Effector memory CD4-positive, alpha-beta T cell (primary cell): ENCODE results near the gene TMEM132D.

ENCODE experiments used
- DNase-seq, 3 donors: peaks; one replicate each; pipeline ENCODE4 v3.0.0-alpha.2; 2020
- H3K27ac ChIP-seq: 2 replicates; pipeline ENCODE4 v1.7.0; 2013; ENCODE audit warnings: mild to moderate bottlenecking, low read length, moderate library complexity; ENCODE audit not compliant: insufficient read depth, poor library complexity, severe bottlenecking
- H3K27me3 ChIP-seq: replicated peaks from 2 replicates; pipeline ENCODE4 v1.7.0; 2013; ENCODE audit warnings: mild to moderate bottlenecking, low read length; ENCODE audit not compliant: insufficient read depth, control insufficient read depth, poor library complexity, severe bottlenecking
- H3K36me3 ChIP-seq: 2 replicates; pipeline ENCODE4 v1.7.0; 2013; ENCODE audit warnings: mild to moderate bottlenecking, low read length, moderate library complexity; ENCODE audit not compliant: control insufficient read depth, insufficient read depth
- H3K4me1 ChIP-seq: 2 replicates; pipeline ENCODE4 v1.7.0; 2013; ENCODE audit warnings: low read length, mild to moderate bottlenecking; ENCODE audit not compliant: control insufficient read depth, insufficient read depth, poor library complexity, severe bottlenecking
- H3K4me3 ChIP-seq: 2 replicates; pipeline ENCODE4 v1.7.0; 2013; ENCODE audit warnings: low read length, low read depth, mild to moderate bottlenecking; ENCODE audit not compliant: insufficient read depth, poor library complexity, severe bottlenecking
- H3K9me3 ChIP-seq: 2 replicates; pipeline ENCODE4 v1.7.0; 2013; ENCODE audit warnings: mild to moderate bottlenecking, low read length, moderate library complexity; ENCODE audit not compliant: control insufficient read depth

TMEM132D gene

DNA sequence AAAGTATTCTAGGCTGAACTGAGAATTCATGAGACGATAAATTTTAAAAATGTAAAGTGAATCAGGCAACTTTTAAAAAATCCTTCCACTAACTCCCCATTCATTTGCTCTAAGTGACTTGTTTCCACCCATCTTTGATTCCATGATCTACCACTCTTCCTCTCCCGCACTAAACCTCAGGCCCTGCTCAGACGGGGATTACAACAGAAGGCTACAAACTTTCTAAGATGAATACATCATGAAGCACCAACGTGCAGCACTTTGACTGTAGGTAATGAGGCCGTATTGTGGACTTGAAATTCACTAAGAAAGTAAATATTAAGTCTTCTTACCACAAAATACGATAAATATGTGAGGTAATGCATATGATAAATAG, 30.0 kb downstream of the TMEM132D start:
- no peak overlapping the region for H3K4me3 ChIP-seq
- no peaks in the 10 kb centered on the region for H3K4me1 ChIP-seq
- H3K36me3 ChIP-seq: no peaks in the 10 kb centered on the region
- no peaks in the 10 kb centered on the region for H3K9me3 ChIP-seq
- H3K27me3 ChIP-seq: no peaks in the 10 kb centered on the region
- DNase-seq: no peak
- no peak overlapping the region for H3K27ac ChIP-seq

DNA sequence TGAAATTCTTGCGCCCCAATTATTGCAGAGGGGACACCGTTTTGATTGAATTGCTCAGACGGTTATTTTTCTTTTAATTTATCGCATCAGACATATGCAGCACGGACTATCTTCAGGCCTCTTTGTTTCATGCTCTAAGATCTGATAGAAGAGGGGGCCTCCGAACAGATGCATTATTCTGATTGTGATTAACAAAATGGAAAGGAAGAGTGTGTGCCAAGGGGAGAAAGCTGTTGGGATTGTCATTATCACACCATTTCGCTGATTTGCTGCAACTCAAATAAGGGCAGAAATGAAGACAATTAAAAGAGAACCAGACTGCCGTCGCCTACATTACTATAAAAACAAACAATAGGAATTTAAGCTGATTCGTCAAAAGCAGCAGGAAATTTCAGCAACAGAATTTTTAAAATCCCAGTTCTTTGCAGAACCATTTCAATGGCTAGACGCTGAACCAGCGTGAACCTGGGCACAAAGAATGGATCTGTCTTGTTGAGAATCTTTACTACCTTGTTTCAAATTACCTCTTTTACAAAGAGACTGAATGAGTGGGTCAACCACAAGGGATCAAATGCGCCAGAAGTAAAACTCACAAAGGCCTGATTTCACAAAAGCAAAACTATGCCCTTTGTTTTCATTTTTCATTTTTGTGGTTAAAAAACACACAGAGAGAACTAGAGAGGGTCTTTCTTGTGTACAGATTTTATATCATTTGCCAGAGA, 30.6 kb downstream of the TMEM132D start:
- H3K9me3 ChIP-seq: no peaks in the 10 kb centered on the region
- H3K4me3 ChIP-seq: no peak overlapping the region
- H3K4me1 ChIP-seq: no peaks in the 10 kb centered on the region
- H3K27ac ChIP-seq: no peak overlapping the region
- no peaks in the 10 kb centered on the region for H3K27me3 ChIP-seq
- no peak for DNase-seq
- no peaks in the 10 kb centered on the region for H3K36me3 ChIP-seq

DNA sequence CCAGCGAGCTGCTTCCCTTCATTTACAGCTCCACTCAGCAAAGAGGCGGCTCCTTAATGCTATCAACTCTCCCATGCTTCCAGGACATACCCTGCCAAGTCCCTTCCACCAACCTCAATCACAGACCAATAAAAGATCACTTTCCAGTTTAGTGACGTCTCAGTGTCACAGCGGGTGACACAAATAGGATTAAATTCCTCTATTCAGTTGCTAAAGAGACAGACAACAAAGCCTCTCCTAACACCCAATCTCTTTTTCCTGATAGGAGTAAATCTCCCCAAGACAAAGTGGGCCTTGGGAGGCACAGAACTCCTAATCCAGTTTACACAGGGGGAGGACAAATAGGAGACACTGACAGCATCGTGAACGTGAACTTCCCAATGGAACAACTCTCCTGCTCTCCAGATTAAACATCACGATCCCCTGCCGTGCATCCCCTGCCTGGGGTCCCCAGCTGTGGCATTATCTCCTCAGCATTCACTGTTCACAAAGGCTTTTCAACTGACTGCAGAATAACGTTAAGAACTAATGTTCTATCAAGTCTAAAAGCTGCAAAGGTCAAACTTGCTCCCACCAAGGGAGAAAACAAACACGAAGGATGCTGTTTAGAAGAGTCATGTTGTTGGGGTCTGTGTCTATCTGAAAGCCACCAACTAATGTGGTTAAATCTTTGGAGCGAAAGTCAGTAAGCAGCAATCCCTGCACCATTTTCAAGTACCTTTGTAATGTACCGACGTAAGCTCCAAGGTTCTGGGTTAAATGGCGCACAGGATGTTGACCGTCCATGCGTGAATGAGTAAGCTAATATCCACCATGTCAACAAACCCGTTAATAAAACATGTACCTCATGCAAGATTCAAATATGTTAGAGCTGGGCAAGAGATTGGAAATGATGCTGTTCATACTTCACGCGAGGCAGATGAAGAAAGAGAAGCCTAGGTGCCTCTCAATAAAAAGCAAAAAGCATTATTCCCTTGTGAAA, 31.5 kb downstream of the TMEM132D start:
- Histone ChIP-seq H3K9me3 (no peaks in the 10 kb centered on the region), H3K4me1 (no peaks in the 10 kb centered on the region), H3K36me3 (no peaks in the 10 kb centered on the region), H3K27me3 (no peaks in the 10 kb centered on the region), H3K27ac (no peak overlapping the region), H3K4me3 (no peak overlapping the region)
- no peak for DNase-seq

DNA sequence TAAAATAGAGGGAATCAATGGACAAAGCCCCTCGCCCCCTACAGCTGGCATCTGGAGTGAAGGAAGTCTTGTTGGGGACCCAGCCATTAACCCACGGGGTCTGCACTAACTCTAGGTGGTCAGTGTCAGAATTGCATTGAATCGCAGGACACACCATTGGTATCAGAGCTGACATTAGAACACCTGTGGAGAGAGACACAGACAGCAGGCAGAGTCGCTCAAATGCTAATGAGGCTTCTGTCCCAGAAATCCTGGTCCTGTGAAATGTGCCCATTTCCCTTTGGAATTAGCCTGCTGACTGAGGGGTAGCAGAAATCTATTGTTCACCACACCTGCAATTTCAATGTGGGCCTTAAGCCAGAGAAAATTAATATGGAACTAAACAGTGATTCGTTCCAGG, 33.0 kb downstream of the TMEM132D start:
- H3K4me1 ChIP-seq: no peaks in the 10 kb centered on the region
- no peaks in the 10 kb centered on the region for H3K9me3 ChIP-seq

DNA sequence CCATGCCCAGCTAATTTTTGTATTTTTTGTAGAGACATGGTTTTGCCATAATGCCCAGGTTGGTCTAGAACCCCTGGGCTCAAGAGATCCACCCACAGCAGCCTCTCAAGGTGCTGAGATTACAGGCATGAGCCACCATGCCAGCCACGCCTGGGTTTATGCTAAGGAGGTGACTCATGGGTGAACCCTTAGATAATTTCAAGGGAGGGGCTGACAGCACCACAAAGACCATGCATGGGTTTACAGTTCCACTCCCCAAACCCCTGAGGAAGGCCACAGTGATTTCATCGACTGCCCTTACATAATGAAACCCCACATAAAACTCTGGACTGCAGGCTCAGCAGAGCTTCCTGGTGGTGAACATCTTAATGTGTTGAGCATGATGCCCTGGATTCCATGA, 33.7 kb downstream of the TMEM132D start:
- Histone ChIP-seq H3K27me3 (no peaks in the 10 kb centered on the region), H3K36me3 (no peaks in the 10 kb centered on the region), H3K4me3 (no peak overlapping the region), H3K9me3 (no peaks in the 10 kb centered on the region), H3K27ac (no peak overlapping the region), H3K4me1 (no peaks in the 10 kb centered on the region)
- DNase-seq: no peak

More for the DNA sequence above, 33.0 kb downstream of the TMEM132D start:
- H3K27me3 ChIP-seq: no peaks in the 10 kb centered on the region
- H3K27ac ChIP-seq: no peak overlapping the region
- no peak for DNase-seq
- H3K4me3 ChIP-seq: no peak overlapping the region
- H3K36me3 ChIP-seq: no peaks in the 10 kb centered on the region

DNA sequence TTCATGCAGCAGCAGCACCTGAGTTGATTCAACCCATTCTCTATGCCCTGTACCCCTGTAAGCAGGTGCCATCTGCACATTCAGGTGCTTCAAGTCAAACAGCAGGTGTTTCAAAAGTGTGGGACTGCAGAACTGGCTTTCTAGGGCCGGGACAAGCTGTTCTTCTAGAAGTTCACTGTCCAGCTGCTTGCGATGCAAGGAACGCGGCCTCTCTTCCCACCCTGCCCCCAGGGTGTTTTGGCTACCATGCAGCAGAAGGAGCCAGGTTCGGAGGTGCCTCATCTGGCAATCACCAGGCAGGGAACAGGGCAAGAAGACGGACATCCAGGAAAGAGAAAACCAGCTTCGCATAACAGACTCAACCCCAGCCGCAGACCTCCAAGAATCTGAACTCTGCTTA, 35.2 kb downstream of the TMEM132D start:
- no peak overlapping the region for H3K27ac ChIP-seq
- H3K4me1 ChIP-seq: no peaks in the 10 kb centered on the region
- H3K27me3 ChIP-seq: no peaks in the 10 kb centered on the region
- H3K9me3 ChIP-seq: no peaks in the 10 kb centered on the region
- H3K36me3 ChIP-seq: no peaks in the 10 kb centered on the region
- H3K4me3 ChIP-seq: no peak overlapping the region
- DNase-seq: no peak

DNA sequence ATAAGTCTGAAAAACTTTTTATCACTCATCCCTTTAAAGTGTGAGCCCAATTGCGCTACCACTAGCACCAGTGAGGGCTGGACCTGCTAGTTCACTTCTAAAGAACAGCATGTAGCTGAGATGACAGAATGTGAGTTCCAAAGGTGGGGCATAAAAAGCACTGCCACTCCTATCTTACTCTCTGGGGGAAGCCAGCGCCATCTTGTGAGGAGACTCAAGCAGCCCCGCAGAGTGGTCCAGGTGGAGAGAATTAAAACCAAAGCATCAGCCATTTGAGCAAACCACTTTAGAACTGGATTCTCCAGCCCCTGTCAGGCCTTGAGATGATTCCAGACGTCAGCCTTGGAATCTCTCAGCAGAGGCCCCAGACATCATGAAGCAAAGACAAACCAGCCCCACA, 39.9 kb downstream of the TMEM132D start:
- no peaks in the 10 kb centered on the region for H3K4me1 ChIP-seq
- no peak for DNase-seq
- no peak overlapping the region for H3K4me3 ChIP-seq
- H3K27ac ChIP-seq: no peak overlapping the region
- H3K36me3 ChIP-seq: no peaks in the 10 kb centered on the region
- H3K9me3 ChIP-seq: no peaks in the 10 kb centered on the region
- H3K27me3 ChIP-seq: no peaks in the 10 kb centered on the region

DNA sequence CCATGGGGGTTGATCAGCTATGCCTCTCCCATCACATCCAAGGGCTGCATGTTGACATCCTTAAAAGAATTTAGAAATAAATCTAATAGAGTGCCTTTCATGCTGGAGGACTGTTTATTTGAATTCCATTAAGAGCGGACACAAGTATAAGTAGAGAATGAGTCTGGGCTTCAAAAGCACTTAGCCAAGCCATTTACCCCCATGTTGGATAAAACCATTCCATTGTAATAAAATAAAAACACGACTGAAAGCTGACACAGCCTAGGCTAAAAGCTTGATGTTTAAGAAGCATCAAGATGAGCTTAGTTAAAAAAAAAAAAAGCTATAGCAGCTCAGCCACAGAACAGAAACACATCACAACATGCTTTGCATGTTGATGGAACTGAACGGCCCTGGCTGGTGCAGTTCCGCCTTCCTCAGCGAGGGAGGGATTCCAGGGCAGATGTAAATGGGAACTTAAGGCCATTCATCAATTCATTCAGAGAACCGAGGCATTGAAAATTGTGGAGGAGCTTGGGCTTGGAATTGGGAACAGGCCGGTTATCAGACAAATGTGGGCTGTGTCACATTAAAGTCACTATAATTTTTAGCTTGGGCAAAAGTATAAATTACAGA, 41.2 kb downstream of the TMEM132D start:
- H3K27ac ChIP-seq: no peak overlapping the region
- H3K4me3 ChIP-seq: no peak overlapping the region
- no peaks in the 10 kb centered on the region for H3K4me1 ChIP-seq
- DNase-seq: no peak
- H3K9me3 ChIP-seq: no peaks in the 10 kb centered on the region
- no peaks in the 10 kb centered on the region for H3K27me3 ChIP-seq
- H3K36me3 ChIP-seq: no peaks in the 10 kb centered on the region

DNA sequence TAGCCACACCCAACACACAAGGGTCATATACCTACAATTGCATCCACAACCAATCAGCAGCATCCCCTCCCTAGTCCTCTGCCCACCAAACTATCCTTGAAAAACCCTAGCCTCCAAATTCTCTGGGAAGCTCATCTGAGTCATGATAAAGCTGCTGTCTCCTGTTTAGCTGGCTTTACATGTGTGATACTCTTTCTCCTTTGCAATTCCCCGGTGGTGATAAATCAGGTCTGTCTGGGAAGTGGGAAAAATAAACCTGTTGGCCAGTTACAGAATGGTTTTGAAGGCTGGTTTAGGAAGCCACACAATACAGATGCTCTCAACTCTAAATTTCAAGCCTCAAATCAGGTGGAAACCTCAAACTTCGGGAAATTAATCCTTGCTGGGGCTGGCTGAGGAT, 41.9 kb downstream of the TMEM132D start:
- Histone ChIP-seq H3K4me1 (no peaks in the 10 kb centered on the region), H3K27ac (no peak overlapping the region), H3K4me3 (no peak overlapping the region), H3K36me3 (no peaks in the 10 kb centered on the region), H3K27me3 (no peaks in the 10 kb centered on the region), H3K9me3 (no peaks in the 10 kb centered on the region)
- DNase-seq: no peak

DNA sequence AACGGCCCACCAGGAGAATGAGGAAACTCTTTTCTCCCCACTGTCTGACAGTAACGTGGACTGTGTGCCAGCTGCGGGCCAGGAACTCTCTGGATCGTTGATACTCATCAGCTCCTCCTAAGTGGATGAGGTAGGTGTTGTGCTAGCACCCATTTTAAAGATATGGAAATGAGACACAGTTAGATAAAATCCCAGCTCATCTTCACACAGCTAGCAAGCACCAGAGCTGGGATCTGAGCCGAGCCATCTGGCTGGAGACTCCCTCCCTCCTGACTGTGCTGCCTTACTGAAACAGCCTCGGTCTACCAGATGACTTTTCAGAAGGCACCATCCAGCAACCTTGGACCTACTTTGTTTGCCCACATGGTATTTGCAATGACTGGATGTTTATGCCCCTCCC, 49.2 kb downstream of the TMEM132D start:
- no peak overlapping the region for H3K27ac ChIP-seq
- H3K36me3 ChIP-seq: no peaks in the 10 kb centered on the region
- H3K9me3 ChIP-seq: no peaks in the 10 kb centered on the region
- no peaks in the 10 kb centered on the region for H3K27me3 ChIP-seq
- DNase-seq: no peak
- H3K4me1 ChIP-seq: no peaks in the 10 kb centered on the region
- H3K4me3 ChIP-seq: no peak overlapping the region
